Esophagus squamous epithelium (tissue), 4 donors: ENCODE measurements around the gene MAS1L.

Source experiments
- POLR2A ChIP-seq, 4 donors: fragments of 450-650 bp; IDR thresholded peaks; one replicate each; pipeline ENCODE4 v1.6.1; 2017; ENCODE audit warnings: antibody characterized with exemption in 4 of 4, mild to moderate bottlenecking in 4 of 4, moderate library complexity in 3 of 4
- TF ChIP-seq, protein P1 (sequence below), 6 experiments: fragments of 450-650 bp in 4 of 6; fragments of 200-600 bp in 2 of 6; sonication (generic) in 2 of 6; IDR thresholded peaks; one replicate each; pipeline ENCODE4 v1.5.1; 2016 to 2019; ENCODE audit warnings: antibody characterized with exemption in 6 of 6, mild to moderate bottlenecking in 4 of 6, moderate library complexity in 4 of 6

DNA sequence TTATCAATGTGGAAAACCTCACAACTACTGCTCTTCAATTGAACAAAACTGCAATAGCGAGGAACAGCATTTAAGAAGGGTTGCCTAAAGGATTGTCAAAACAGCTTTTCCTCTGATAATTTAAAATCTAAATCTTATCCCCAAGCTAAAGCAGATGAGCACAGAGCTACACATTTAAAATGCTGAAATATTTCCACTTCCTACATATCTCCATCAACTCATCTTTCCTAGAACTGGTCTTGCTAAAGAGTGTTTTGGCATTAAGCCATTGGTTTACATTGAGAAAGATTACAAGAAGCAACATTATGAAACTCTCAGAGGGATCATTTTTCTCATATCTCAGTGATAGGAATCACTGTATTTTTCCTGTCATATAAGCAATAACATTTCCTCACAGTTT lies 45.0 kb downstream of the MAS1L start:
- no peak for TF ChIP-seq POLR2A (IDR thresholded peaks at IDR 0.05)
- TF ChIP-seq, protein P1, sequence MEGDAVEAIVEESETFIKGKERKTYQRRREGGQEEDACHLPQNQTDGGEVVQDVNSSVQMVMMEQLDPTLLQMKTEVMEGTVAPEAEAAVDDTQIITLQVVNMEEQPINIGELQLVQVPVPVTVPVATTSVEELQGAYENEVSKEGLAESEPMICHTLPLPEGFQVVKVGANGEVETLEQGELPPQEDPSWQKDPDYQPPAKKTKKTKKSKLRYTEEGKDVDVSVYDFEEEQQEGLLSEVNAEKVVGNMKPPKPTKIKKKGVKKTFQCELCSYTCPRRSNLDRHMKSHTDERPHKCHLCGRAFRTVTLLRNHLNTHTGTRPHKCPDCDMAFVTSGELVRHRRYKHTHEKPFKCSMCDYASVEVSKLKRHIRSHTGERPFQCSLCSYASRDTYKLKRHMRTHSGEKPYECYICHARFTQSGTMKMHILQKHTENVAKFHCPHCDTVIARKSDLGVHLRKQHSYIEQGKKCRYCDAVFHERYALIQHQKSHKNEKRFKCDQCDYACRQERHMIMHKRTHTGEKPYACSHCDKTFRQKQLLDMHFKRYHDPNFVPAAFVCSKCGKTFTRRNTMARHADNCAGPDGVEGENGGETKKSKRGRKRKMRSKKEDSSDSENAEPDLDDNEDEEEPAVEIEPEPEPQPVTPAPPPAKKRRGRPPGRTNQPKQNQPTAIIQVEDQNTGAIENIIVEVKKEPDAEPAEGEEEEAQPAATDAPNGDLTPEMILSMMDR (IDR thresholded peaks at IDR 0.05), result no peak
